ENCODE results near the gene BRD4.
"Not testable (repeated sequence)": the region's sequence is repeated elsewhere in the genome, so short reads cannot be mapped to it uniquely, and the experiment has no call there.

Gene BRD4

DNA sequence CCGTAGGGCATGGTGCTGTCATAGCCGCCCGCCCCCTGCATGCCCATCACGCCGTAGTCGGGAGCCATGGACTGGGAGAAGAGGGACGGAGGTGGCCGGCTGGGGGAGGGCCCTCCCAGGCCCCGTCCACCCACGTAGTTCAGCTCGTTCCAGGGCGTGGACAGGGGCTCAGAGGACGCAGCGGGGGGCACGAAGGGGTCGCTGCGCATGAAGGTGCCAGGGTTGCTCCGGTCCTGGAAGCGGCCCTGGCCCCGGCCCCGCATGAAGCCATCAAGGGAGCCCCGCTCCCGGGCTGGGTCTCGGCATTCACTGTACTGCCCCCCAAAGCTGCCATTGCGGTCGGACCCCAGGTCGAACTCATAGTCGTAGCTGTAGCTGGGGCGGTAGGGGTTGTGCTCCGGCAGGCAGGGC lies 40.6 kb upstream of the BRD4 start:
- no peak overlapping the region for H3K4me2 ChIP-seq

DNA sequence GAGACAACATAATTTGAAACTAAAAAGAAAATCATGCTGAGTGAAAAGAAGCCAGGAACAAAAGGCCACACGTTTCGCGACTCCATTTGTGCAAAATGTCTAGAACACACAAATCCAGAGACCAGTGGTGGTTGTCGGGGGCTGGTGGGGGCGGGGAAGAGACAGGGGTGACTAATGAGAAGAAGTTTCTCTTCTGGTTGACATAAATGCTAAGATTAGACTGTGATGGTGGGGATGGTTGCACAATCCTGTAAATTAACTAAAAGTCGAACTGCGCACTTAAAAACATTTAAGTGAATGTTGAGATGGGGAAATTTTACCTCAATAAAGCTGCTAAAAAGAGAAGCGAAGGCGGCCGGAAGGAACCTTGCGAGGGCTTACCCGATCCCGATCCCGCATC lies 40.1 kb upstream of the BRD4 start:
- no peaks in the 10 kb centered on the region for H3K9me3 ChIP-seq
- TF ChIP-seq Cebpa-rat (IDR thresholded peaks at IDR 0.05) = no peak
- H3K27ac ChIP-seq = no peak overlapping the region
- H3K36me3 ChIP-seq = peaks cover 85% of the 10 kb centered on the region
- H3K4me1 ChIP-seq = peaks cover 17% of the 10 kb centered on the region
- no peak overlapping the region for H3K4me3 ChIP-seq
- H3K27me3 ChIP-seq = no peaks in the 10 kb centered on the region
- H3K9ac ChIP-seq = no peak overlapping the region
- H4K20me1 ChIP-seq = peaks cover 98% of the 10 kb centered on the region
- no peak overlapping the region for H3K4me2 ChIP-seq

More for the DNA sequence above, 40.6 kb upstream of the BRD4 start:
- H3K36me3 ChIP-seq = peaks cover 81% of the 10 kb centered on the region
- H4K20me1 ChIP-seq = peaks cover 98% of the 10 kb centered on the region
- H3K27me3 ChIP-seq = no peaks in the 10 kb centered on the region
- no peak for TF ChIP-seq Cebpa-rat (IDR thresholded peaks at IDR 0.05)
- peaks cover 22% of the 10 kb centered on the region for H3K4me1 ChIP-seq
- H3K4me3 ChIP-seq = no peak overlapping the region
- H3K9me3 ChIP-seq = no peaks in the 10 kb centered on the region
- no peak overlapping the region for H3K9ac ChIP-seq
- no peak overlapping the region for H3K27ac ChIP-seq

DNA sequence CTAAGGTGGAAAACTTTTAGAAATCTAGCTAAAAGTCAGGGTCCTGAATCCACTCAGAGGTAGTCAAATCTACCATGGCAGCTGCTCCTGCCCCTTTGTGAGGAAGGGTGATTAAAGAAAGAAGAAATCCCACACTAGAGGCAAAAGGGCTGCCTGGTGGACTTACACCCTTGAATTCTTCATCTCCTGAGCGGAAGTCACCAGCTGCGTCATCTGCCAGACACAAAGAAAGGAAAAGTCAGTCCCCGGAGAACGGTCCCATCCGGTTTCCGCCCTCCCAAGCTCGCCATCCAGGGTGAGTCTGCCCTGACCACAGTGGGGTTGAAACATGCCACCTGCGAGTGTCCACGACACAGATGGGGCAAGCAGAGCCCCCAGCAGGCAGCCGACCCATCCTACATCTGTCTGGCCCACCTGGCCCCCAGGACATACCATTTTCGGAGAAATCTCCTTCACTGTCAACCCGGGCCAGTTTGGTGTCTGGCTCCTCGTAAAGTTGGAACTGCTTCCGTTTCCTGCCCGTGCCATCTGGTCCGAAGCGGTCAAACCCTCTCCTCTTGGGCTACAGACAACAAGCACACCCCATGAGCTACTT lies 39.5 kb upstream of the BRD4 start:
- H3K9me3 ChIP-seq = no peaks in the 10 kb centered on the region
- no peak overlapping the region for H3K9ac ChIP-seq
- H3K4me3 ChIP-seq = no peak overlapping the region
- H3K27me3 ChIP-seq = no peaks in the 10 kb centered on the region
- no peak for TF ChIP-seq Cebpa-rat (IDR thresholded peaks at IDR 0.05)
- peaks cover 11% of the 10 kb centered on the region for H3K4me1 ChIP-seq
- H3K27ac ChIP-seq = no peak overlapping the region
- H3K4me2 ChIP-seq = no peak overlapping the region
- H3K36me3 ChIP-seq = peaks cover 91% of the 10 kb centered on the region
- peaks cover 97% of the 10 kb centered on the region for H4K20me1 ChIP-seq

DNA sequence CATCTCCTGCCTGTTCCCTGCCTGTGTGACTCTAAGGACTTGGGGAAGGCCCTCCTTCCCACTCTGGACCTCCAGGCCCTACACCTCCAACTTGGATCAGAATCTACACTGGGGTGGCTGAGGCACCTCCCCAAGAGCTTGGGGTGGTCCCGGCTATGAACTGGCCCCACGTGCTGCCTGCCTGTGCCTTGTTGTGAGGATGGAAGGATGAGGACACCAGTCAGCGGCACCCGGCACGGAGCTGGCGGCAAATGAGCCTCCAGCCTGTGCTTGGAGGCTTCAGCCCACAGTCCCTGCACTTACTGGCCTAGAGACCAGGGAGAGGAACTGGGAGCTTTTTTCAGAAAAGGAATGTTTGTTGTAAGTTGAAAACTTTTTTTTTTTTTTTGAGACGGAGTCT lies 38.8 kb upstream of the BRD4 start:
- no peak for TF ChIP-seq Cebpa-rat (IDR thresholded peaks at IDR 0.05)
- H3K4me2 ChIP-seq = no peak overlapping the region
- H3K27me3 ChIP-seq = no peaks in the 10 kb centered on the region
- H3K9ac ChIP-seq = no peak overlapping the region
- peaks cover 4% of the 10 kb centered on the region; the same call in 1 of the 2 replicates for H3K4me1 ChIP-seq
- H3K27ac ChIP-seq = no peak overlapping the region
- peaks cover 96% of the 10 kb centered on the region for H3K36me3 ChIP-seq
- peaks cover 91% of the 10 kb centered on the region for H4K20me1 ChIP-seq
- H3K9me3 ChIP-seq = no peaks in the 10 kb centered on the region
- H3K4me3 ChIP-seq = no peak overlapping the region

DNA sequence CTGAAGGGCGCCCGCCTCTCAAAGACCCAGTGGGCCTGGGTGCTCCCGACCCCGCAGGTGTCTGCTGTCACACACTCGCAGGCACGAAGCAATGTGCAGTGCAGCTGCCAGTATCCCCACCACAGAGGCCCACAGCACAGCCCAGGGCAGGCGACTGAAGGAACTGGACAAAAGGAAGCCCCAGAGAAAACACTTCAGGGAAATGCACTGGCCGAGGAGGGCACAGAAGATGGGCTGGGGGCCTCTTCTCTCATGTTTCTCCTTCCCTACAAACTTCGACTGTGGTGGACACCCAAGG lies 37.2 kb upstream of the BRD4 start:
- no peak for TF ChIP-seq Cebpa-rat (IDR thresholded peaks at IDR 0.05)
- H3K9ac ChIP-seq = no peak overlapping the region
- H3K27me3 ChIP-seq = no peaks in the 10 kb centered on the region
- peaks cover 10% of the 10 kb centered on the region for H3K9me3 ChIP-seq
- peaks cover 100% of the 10 kb centered on the region for H3K36me3 ChIP-seq
- H3K4me1 ChIP-seq = no peaks in the 10 kb centered on the region
- H3K4me3 ChIP-seq = no peak overlapping the region
- no peak overlapping the region for H3K27ac ChIP-seq
- peaks cover 88% of the 10 kb centered on the region for H4K20me1 ChIP-seq
- no peak overlapping the region for H3K4me2 ChIP-seq

DNA sequence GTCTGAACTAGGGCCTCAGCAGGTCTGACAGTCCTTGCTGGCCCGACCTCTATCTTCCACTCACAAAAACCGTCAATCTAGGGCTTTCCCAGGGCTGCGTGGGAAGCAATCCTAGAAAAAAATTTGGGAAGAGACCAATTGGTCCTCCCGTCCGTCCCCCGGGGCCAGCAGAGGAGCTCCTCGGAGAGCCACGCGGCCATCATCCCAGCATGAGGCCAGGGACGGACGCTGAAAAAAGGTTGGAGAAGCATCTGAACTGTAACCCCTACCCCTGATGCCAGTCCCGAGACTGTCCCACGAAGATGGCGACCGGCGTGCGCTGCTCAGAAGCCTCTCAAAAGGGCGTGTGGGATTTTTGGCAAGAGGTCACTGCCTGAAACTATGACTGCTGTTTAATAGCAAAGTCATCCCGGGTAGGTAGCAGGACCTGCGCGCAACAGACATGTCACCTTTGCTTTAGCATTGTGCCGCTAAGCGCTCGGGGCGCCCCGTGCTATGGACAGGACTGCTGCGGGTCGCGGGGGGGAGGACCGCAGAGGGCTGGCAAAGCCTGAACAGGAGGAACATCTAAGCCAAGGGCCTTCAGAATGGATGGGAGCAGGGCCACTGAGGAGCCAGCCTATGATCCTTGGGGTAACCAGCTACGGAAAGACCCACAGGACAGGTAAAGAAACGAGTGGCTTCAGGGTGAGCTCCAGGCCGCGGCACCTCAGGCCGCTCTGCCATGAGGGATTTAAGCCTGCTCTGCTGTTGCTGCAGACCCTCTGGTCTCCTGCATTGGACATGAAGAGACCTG lies 36.7 kb upstream of the BRD4 start:
- Histone ChIP-seq H3K9me3 (peaks cover 15% of the 10 kb centered on the region), H3K4me3 (no peak overlapping the region), H3K27me3 (no peaks in the 10 kb centered on the region), H3K4me2 (no peak overlapping the region), H3K4me1 (no peaks in the 10 kb centered on the region), H4K20me1 (peaks cover 84% of the 10 kb centered on the region), H3K27ac (no peak overlapping the region), H3K36me3 (peaks cover 100% of the 10 kb centered on the region), H3K9ac (no peak overlapping the region)
- TF ChIP-seq Cebpa-rat (IDR thresholded peaks at IDR 0.05) = no peak

DNA sequence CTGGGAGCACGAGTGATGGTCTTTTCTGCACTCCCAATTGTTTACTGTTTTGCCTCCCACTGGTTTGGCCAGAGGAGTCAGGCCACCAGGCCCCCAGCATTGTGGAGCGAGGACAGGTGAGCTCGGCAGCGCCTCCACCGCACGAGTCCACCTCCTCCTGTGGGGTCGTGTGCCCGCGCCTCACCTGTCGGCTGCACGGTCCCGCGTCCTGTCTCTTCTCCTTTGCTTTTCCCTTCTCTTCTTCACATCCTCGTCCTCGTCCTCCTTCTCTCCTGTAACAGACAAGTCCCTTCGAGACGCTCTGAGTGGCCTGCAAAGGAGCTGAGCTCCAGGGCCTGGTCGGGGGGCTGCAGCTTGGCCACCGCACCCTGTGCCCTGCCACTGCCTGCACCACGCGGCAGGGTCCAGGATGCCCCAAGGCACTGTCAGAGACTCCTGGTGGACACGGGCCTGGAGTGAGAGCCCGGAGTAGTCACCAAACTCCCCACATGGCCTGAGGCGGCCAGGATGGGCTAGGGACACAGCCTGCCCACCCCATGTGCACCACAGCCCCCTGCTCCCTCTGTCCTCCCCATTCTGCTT lies 35.8 kb upstream of the BRD4 start:
- Histone ChIP-seq H3K36me3 (peaks cover 98% of the 10 kb centered on the region), H4K20me1 (peaks cover 75% of the 10 kb centered on the region), H3K9me3 (peaks cover 16% of the 10 kb centered on the region), H3K4me3 (no peak overlapping the region), H3K4me2 (no peak overlapping the region), H3K9ac (no peak overlapping the region), H3K27ac (no peak overlapping the region), H3K27me3 (no peaks in the 10 kb centered on the region), H3K4me1 (no peaks in the 10 kb centered on the region)
- TF ChIP-seq Cebpa-rat (IDR thresholded peaks at IDR 0.05) = no peak

DNA sequence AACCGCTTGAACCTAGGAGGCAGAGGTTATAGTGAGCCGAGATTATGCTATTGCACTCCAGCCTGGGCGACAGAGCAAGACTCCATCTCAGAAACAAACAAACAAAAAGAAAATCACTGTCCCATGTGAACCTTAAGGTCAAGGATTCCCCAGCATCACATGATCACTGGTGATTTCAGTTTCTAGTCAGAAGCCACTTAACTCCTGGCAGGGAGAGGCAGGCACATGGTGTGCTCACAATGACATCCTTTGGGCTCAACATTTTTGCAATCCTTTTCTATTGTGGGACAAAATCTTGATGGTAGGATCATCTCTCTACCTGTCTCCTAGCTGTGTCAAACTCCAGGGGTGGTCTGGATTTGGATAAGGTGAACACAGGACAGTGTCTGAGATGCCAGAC lies 35.1 kb upstream of the BRD4 start:
- H3K4me3 ChIP-seq = no peak overlapping the region
- no peak overlapping the region for H3K4me2 ChIP-seq
- H3K4me1 ChIP-seq = no peaks in the 10 kb centered on the region
- H3K27ac ChIP-seq = no peak overlapping the region
- H3K27me3 ChIP-seq = no peaks in the 10 kb centered on the region
- H3K36me3 ChIP-seq = peaks cover 96% of the 10 kb centered on the region
- H3K9ac ChIP-seq = no peak overlapping the region
- H4K20me1 ChIP-seq = peaks cover 68% of the 10 kb centered on the region
- peaks cover 16% of the 10 kb centered on the region for H3K9me3 ChIP-seq
- TF ChIP-seq Cebpa-rat (IDR thresholded peaks at IDR 0.05) = no peak

DNA sequence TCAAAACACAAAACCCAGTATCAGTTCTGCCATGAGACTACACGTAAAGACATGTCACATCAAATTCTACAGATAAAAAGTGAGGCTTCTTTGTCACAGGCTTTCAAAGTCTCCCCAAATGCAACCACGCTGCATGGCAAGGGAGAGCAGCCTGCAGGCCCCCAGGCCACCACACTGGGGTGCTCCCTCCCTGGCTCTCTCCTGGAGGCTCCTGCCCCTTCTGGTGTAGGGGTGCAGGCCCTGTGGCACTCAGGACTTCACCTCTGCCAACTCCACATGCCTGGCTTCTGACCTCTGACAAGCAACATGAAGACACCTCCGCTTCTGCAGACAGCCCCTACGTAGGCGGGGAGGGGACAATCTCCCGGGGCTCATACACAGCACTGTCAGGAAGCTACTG lies 32.9 kb upstream of the BRD4 start:
- Histone ChIP-seq H3K4me1 (no peaks in the 10 kb centered on the region), H3K4me3 (no peak overlapping the region), H4K20me1 (peaks cover 60% of the 10 kb centered on the region), H3K27me3 (no peaks in the 10 kb centered on the region), H3K36me3 (peaks cover 95% of the 10 kb centered on the region), H3K9ac (no peak overlapping the region), H3K9me3 (peaks cover 16% of the 10 kb centered on the region), H3K4me2 (no peak overlapping the region), H3K27ac (no peak overlapping the region)
- TF ChIP-seq Cebpa-rat (IDR thresholded peaks at IDR 0.05) = no peak

DNA sequence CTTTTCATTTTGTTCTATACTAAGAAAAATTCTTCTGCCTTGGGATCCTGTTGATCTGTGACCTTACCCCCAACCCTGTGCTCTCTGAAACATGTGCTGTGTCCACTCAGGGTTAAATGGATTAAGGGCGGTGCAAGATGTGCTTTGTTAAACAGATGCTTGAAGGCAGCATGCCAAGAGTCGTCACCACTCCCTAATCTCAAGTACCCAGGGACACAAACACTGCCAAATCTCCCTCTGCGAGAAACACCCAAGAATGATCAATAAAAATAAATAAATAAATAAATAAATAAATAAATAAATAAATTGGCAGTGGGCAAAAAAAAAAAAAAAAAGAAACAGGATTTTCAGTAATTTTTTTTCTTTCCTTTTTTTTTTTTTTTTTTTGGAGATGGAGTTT lies 31.5 kb upstream of the BRD4 start:
- H3K9ac ChIP-seq, H3K4me1 ChIP-seq, H3K4me3 ChIP-seq, H3K27ac ChIP-seq, H3K27me3 ChIP-seq, H3K4me2 ChIP-seq: not testable (repeated sequence)
- Histone ChIP-seq H4K20me1 (peaks cover 55% of the 10 kb centered on the region), H3K9me3 (peaks cover 16% of the 10 kb centered on the region), H3K36me3 (peaks cover 95% of the 10 kb centered on the region)

DNA sequence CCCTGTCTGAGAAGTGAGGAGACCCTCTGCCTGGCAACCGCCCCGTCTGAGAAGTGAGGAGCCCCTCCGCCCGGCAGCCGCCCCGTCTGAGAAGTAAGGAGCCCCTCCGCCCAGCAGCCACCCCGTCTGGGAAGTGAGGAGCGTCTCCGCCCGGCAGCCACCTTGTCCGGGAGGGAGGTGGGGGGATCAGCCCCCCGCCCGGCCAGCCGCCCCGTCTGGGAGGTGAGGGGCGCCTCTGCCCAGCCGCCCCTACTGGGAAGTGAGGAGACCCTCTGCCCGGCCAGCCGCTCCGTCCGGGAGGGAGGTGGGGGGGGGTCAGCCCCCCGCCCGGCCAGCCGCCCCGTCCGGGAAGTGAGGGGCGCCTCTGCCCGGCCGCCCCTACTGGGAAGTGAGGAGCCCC lies 30.7 kb upstream of the BRD4 start:
- not testable (repeated sequence) for H3K27me3 ChIP-seq, H3K9ac ChIP-seq, H3K4me2 ChIP-seq, H3K4me3 ChIP-seq, H3K27ac ChIP-seq, H3K4me1 ChIP-seq
- Histone ChIP-seq H3K36me3 (peaks cover 95% of the 10 kb centered on the region), H3K9me3 (peaks cover 16% of the 10 kb centered on the region), H4K20me1 (peaks cover 55% of the 10 kb centered on the region)

DNA sequence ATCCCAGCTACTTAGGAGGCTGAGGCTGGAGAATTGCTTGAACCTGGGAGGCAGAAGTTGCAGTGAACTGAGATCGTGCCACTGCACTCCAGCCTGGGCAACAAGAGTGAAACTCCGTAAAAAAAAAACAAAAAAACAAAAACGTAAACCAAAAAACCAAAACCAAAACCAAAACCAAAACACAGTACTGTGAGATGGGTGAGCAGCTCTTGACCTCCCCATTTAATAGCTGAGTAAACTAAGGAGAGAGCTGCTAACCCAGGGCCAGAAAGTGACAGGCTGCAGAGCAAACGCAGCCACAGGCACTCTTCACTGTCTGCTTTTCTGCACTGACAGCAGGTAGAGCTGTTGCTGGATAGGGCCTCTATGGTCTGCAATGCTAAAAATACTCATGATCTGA lies 27.7 kb upstream of the BRD4 start:
- H3K4me3 ChIP-seq, H3K4me1 ChIP-seq, H3K4me2 ChIP-seq, H3K27me3 ChIP-seq, H3K9ac ChIP-seq, H3K27ac ChIP-seq: not testable (repeated sequence)
- Histone ChIP-seq H4K20me1 (peaks cover 44% of the 10 kb centered on the region), H3K9me3 (peaks cover 11% of the 10 kb centered on the region), H3K36me3 (peaks cover 95% of the 10 kb centered on the region)
